HepG2 (cell line): Measurements from ENCODE around the gene PSMG4. TPM values are rescaled to one million over a fixed set of nuclear protein-coding genes. Genes with fewer than 3 reads are reported as not detected.

Experiments used
- AGO2 ChIP-seq: fragments of 200-400 bp; formaldehyde crosslinking; optimal IDR thresholded peaks from 2 replicates; pipeline ENCODE3; 2017; ENCODE audit warnings: mild to moderate bottlenecking, low read depth, low read length, moderate library complexity
- ATF7 ChIP-seq, 2 experiments: fragments of 450-650 bp in 1 of 2; sonication (generic) in 1 of 2; formaldehyde crosslinking in 1 of 2; IDR thresholded peaks; 2 replicates each; pipeline versions ENCODE4 v1.4.0 to v1.6.1; 2016 to 2020; ENCODE audit warnings: antibody characterized with exemption in 1 of 2, mild to moderate bottlenecking in 1 of 2, missing genetic modification reagents in 1 of 2
- GRHL1 ChIP-seq: sonication (generic); formaldehyde crosslinking; conservative IDR thresholded peaks from 2 replicates; pipeline ENCODE4 v1.8.0; 2022; ENCODE audit warnings: missing genetic modification reagents
- HDAC6 ChIP-seq: fragments of 200-600 bp; sonication (generic); IDR thresholded peaks from 2 replicates; pipeline ENCODE4 v1.7.0; 2017; ENCODE audit warnings: mild to moderate bottlenecking, antibody characterized with exemption, low read length, low read depth
- HNRNPL ChIP-seq: fragments of 200-400 bp; formaldehyde crosslinking; IDR thresholded peaks from 2 replicates; pipeline ENCODE4 v1.6.1; 2017; ENCODE audit warnings: mild to moderate bottlenecking, low read depth, low read length
- KAT7 ChIP-seq: IDR thresholded peaks from 2 replicates; pipeline ENCODE4 v1.6.1; 2018; ENCODE audit warnings: borderline replicate concordance, missing compliant biosample characterization
- MAFF ChIP-seq: IDR thresholded peaks from 2 replicates; pipeline ENCODE4 v1.6.1; 2011; ENCODE audit warnings: low read depth, low read length, improper control_type of control experiment
- MTF1 ChIP-seq: sonication (generic); formaldehyde crosslinking; IDR thresholded peaks from 2 replicates; pipeline ENCODE4 v1.5.0; 2020; ENCODE audit warnings: missing genetic modification reagents
- NFKBIZ ChIP-seq: IDR thresholded peaks from 2 replicates; pipeline ENCODE4 v1.6.1; 2018; ENCODE audit warnings: missing genetic modification reagents, missing compliant biosample characterization
- PTBP1 ChIP-seq: fragments of 200-400 bp; formaldehyde crosslinking; IDR thresholded peaks from 2 replicates; pipeline ENCODE4 v1.6.1; 2018; ENCODE audit warnings: low read length, low read depth; ENCODE audit not compliant: poor library complexity, severe bottlenecking
- TGIF2 ChIP-seq: IDR thresholded peaks from 2 replicates; pipeline ENCODE4 v1.6.1; 2016; ENCODE audit warnings: control low read depth, missing compliant biosample characterization
- TMF1 ChIP-seq: sonication (generic); formaldehyde crosslinking; IDR thresholded peaks from 2 replicates; pipeline ENCODE4 v1.8.1; 2022; ENCODE audit warnings: low read depth, missing genetic modification reagents
- ZBTB2 ChIP-seq: sonication (generic); formaldehyde crosslinking; IDR thresholded peaks from 2 replicates; pipeline ENCODE4 v1.8.0; 2022; ENCODE audit warnings: low read depth, missing genetic modification reagents
- ZBTB44 ChIP-seq: sonication (generic); formaldehyde crosslinking; IDR thresholded peaks from 2 replicates; pipeline ENCODE4 v1.4.0; 2020; ENCODE audit warnings: missing genetic modification reagents
- ZFAT ChIP-seq: sonication (generic); formaldehyde crosslinking; conservative IDR thresholded peaks from 2 replicates; pipeline ENCODE4 v1.8.1; 2023; ENCODE audit warnings: missing genetic modification reagents, inconsistent platforms
- ZFP90 ChIP-seq: sonication (generic); formaldehyde crosslinking; IDR thresholded peaks from 2 replicates; pipeline ENCODE4 v1.8.0; 2022; ENCODE audit warnings: missing genetic modification reagents, mild to moderate bottlenecking, inconsistent platforms, borderline replicate concordance
- ZNF572 ChIP-seq: sonication (generic); formaldehyde crosslinking; IDR thresholded peaks from 2 replicates; pipeline ENCODE4 v1.5.1; 2020; ENCODE audit warnings: mild to moderate bottlenecking, missing genetic modification reagents
- ZNF710 ChIP-seq: sonication (generic); formaldehyde crosslinking; IDR thresholded peaks from 2 replicates; pipeline ENCODE4 v1.5.0; 2020; ENCODE audit warnings: mild to moderate bottlenecking, missing genetic modification reagents, borderline replicate concordance
- ZNF800 ChIP-seq: sonication (generic); formaldehyde crosslinking; IDR thresholded peaks from 2 replicates; pipeline ENCODE4 v1.4.0; 2020; ENCODE audit warnings: missing genetic modification reagents
- polyA plus RNA-seq, 8 experiments: library from polyadenylated mRNA; depleted of rRNA in 3 of 8; stranded (reverse) in 7 of 8; unstranded in 1 of 8; fragments of >200 nt; fragmentation: Illumina TruSeq in 4 of 8; extraction: Trizol in 4 of 8; gene quantifications; 2 replicates each; pipeline versions ENCODE4 v1.2.1 to v1.2.3, GENCODE V29; 2011 to 2016; ENCODE audit warnings: low read depth in 4 of 8, missing spikeins in 1 of 8, mixed read lengths in 1 of 8; ENCODE audit not compliant: insufficient read depth in 1 of 8
- total RNA-seq, 5 experiments: library from RNA; depleted of rRNA; stranded (reverse); fragments of >200 nt; fragmentation: Illumina TruSeq; extraction: Trizol; gene quantifications; 2 replicates each; pipeline ENCODE4 v1.2.3, GENCODE V29; 2016; ENCODE audit warnings: low read depth in 1 of 5

PSMG4 gene
- total and polyA plus RNA-seq, 2 of the 13 experiments (the other 11 are each of a cell fraction or from before 2014, with no cell fraction given): 28.5 to 32.8 TPM

GRCh38 chr6:3258720-3259490 lies at the start of gene PSMG4 (continued):
- TF ChIP-seq ZNF710 (CRISPR knock-in tag) (0 out of 2 replicates have a peak, but pooled peaks have one; percentile 24), HDAC6 (no peak), MAFF (no peak), NFKBIZ (CRISPR knock-in tag) (peak; percentile 88; the same call in 1 of the 2 replicates), KAT7 (CRISPR knock-in tag) (peak; percentile 99; the same call in 1 of the 2 replicates), ZBTB44 (peak; percentile 61; the same call in 1 of the 2 replicates), ZNF800 (CRISPR knock-in tag) (no peak; the same call in none of the 2 replicates), ZBTB2 (CRISPR knock-in tag) (peak; percentile 70; the same call in 1 of the 2 replicates), ZFAT (no peak; the same call in 1 of the 2 replicates), HNRNPL (no peak), PTBP1 (no peak), ZNF572 (CRISPR knock-in tag) (0 out of 2 replicates have a peak, but pooled peaks have one; percentile 66), AGO2 (peak; percentile 90), TGIF2 (CRISPR knock-in tag) (peak; percentile 91), TMF1 (peak; percentile 96), ATF7 (IDR thresholded peaks at IDR 0.05) (no peak), ATF7 (CRISPR knock-in tag; IDR thresholded peaks at IDR 0.05) (no peak; the same call in none of the 2 replicates), GRHL1 (no peak), MTF1 (no peak; the same call in 1 of the 2 replicates), ZFP90 (CRISPR knock-in tag) (0 out of 2 replicates have a peak, but pooled peaks have one; percentile 78)
